Transverse colon (tissue), 4 donors: ENCODE results near the gene BCAS4.

Source experiments
- CTCF ChIP-seq, 5 experiments: fragments of 200-600 bp in 3 of 5; fragments of 450-650 bp in 2 of 5; sonication (generic) in 3 of 5; IDR thresholded peaks; 1 replicate in 2 of 5; 2 replicates in 3 of 5; pipeline ENCODE4 v1.5.1; 2016 to 2017; ENCODE audit warnings: antibody characterized with exemption in 5 of 5, inconsistent platforms in 3 of 5, mild to moderate bottlenecking in 2 of 5, moderate library complexity in 1 of 5
- EP300 ChIP-seq: sonication (generic); formaldehyde crosslinking; IDR thresholded peaks from one replicate; pipeline ENCODE4 v1.6.1; 2017; ENCODE audit warnings: antibody characterized with exemption, low read depth
- POLR2A ChIP-seq: fragments of 450-650 bp; IDR thresholded peaks from one replicate; pipeline ENCODE4 v1.6.1; 2016; ENCODE audit warnings: antibody characterized with exemption, mild to moderate bottlenecking, moderate library complexity
- POLR2AphosphoS5 ChIP-seq, 3 donors: sonication (generic); formaldehyde crosslinking; IDR thresholded peaks; one replicate each; pipeline ENCODE4 v1.6.1; 2016; ENCODE audit warnings: antibody characterized with exemption in 3 of 3

GRCh38 chr20:50821994-50822393 is 27.1 kb downstream of the BCAS4 start:
- no peak for TF ChIP-seq CTCF (IDR thresholded peaks at IDR 0.05)
- TF ChIP-seq POLR2A, result no peak
- no peak for TF ChIP-seq POLR2AphosphoS5 (IDR thresholded peaks at IDR 0.05)
- no peak for TF ChIP-seq EP300
